Muscle of leg (tissue), 11 donors: ENCODE data around the gene SIGLEC5. TPM values are rescaled to one million over a fixed set of nuclear protein-coding genes. Genes with fewer than 3 reads are reported as not detected.

Experiments
- DNase-seq: peaks from one replicate; pipeline ENCODE4 v3.0.0; 2013
- H3K27ac ChIP-seq: one replicate; pipeline ENCODE4 v1.5.1; 2013; ENCODE audit warnings: mild to moderate bottlenecking, low read length, control low read depth
- H3K27me3 ChIP-seq: one replicate; pipeline ENCODE4 v1.6.1; 2013; ENCODE audit warnings: low read length; ENCODE audit not compliant: control insufficient read depth, insufficient read depth
- H3K36me3 ChIP-seq: one replicate; pipeline ENCODE4 v1.6.1; 2013; ENCODE audit warnings: low read length; ENCODE audit not compliant: control insufficient read depth, insufficient read depth
- H3K4me1 ChIP-seq: one replicate; pipeline ENCODE4 v1.6.1; 2013; ENCODE audit warnings: low read length; ENCODE audit not compliant: control insufficient read depth, insufficient read depth
- H3K4me3 ChIP-seq: one replicate; pipeline ENCODE4 v1.5.1; 2013; ENCODE audit warnings: low read length, control low read depth
- H3K9me3 ChIP-seq: replicated peaks from 2 replicates; pipeline ENCODE4 v1.6.1; 2013; ENCODE audit warnings: low read depth, low read length; ENCODE audit not compliant: control insufficient read depth
- WGBS: methylation state at CpG from one replicate; pipeline ENCODE4 v1.1.5; 2013; ENCODE audit warnings: missing lambda C conversion rate; ENCODE audit not compliant: insufficient coverage; 5-methylcytosine and 5-hydroxymethylcytosine counted together
- polyA plus RNA-seq, 8 donors: library from polyadenylated mRNA; unstranded; fragments of 120-200 nt; gene quantifications; one replicate each; pipeline versions ENCODE4 v1.2.1 to v1.2.3, GENCODE V29; 2013; ENCODE audit warnings: inconsistent platforms in 1 of 8, low replicate concordance in 1 of 8; ENCODE audit not compliant: insufficient read length in 8 of 8, insufficient read depth in 1 of 8
- total RNA-seq: library from RNA; stranded (reverse); fragments of 120-200 nt; gene quantifications from one replicate; pipeline ENCODE4 v1.2.4, GENCODE V29; 2013

Gene SIGLEC5
- total and polyA plus RNA-seq, 9 donors, result 0.13 to 0.75 (median 0.41) TPM

GRCh38 chr19:51600940-51601580 is 29.1 kb downstream of the SIGLEC5 start:
- 6% methylated on average over 59 of the region's 59 CpGs for WGBS
- Histone ChIP-seq H3K36me3 (no peaks in the 10 kb centered on the region), H3K27me3 (peaks cover 26% of the 10 kb centered on the region), H3K27ac (no peak overlapping the region), H3K4me1 (no peaks in the 10 kb centered on the region), H3K4me3 (no peak overlapping the region), H3K9me3 (no peaks in the 10 kb centered on the region)
- DNase-seq, result no peak

- Histone ChIP-seq H3K36me3 (no peaks in the 10 kb centered on the region), H3K9me3 (no peaks in the 10 kb centered on the region), H3K4me1 (peaks cover 9% of the 10 kb centered on the region), H3K27ac (no peak overlapping the region), H3K4me3 (no peak overlapping the region), H3K27me3 (peaks cover 26% of the 10 kb centered on the region)
- DNase-seq, result no peak
- 86% methylated on average over 8 of the region's 10 CpGs for WGBS
These were observed 31.1 kb downstream of the SIGLEC5 start for GRCh38 chr19:51599084-51599483.

GRCh38 chr19:51598159-51598915 is 31.9 kb downstream of the SIGLEC5 start:
- no peak overlapping the region for H3K27ac ChIP-seq
- no peaks in the 10 kb centered on the region for H3K36me3 ChIP-seq
- H3K4me3 ChIP-seq, result no peak overlapping the region
- peaks cover 15% of the 10 kb centered on the region for H3K4me1 ChIP-seq
- WGBS, result 92% methylated on average over 31 of the region's 31 CpGs
- H3K9me3 ChIP-seq, result no peaks in the 10 kb centered on the region
- no peak for DNase-seq
- H3K27me3 ChIP-seq, result peaks cover 26% of the 10 kb centered on the region

GRCh38 chr19:51595190-51596175 is 34.7 kb downstream of the SIGLEC5 start:
- Histone ChIP-seq H3K9me3 (no peaks in the 10 kb centered on the region), H3K4me1 (peaks cover 15% of the 10 kb centered on the region), H3K27me3 (peaks cover 9% of the 10 kb centered on the region), H3K4me3 (no peak overlapping the region), H3K36me3 (no peaks in the 10 kb centered on the region), H3K27ac (no peak overlapping the region)
- DNase-seq, result peak; percentile 11
- WGBS, result 80% methylated on average over 8 of the region's 8 CpGs

DNA sequence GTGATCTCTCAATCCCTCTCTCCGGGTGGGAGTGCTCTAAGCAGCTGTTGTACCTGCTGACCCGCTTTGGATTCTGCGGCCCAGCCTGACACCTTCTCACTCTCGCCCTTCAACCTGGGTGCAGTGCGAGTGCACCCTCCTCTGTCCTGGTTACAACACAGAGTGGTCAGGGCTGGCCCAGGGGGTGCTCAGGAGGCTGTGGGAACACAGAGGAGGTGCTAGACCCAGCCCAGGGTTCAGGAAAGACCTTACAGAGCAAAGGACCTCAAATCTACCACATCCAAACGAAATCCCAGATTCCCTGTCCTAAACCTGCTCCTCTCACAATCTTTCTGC is 35.5 kb downstream of the SIGLEC5 start:
- WGBS, result 35% methylated on average over 4 of the region's 6 CpGs
- DNase-seq, result no peak
- H3K27ac ChIP-seq, result no peak overlapping the region

DNA sequence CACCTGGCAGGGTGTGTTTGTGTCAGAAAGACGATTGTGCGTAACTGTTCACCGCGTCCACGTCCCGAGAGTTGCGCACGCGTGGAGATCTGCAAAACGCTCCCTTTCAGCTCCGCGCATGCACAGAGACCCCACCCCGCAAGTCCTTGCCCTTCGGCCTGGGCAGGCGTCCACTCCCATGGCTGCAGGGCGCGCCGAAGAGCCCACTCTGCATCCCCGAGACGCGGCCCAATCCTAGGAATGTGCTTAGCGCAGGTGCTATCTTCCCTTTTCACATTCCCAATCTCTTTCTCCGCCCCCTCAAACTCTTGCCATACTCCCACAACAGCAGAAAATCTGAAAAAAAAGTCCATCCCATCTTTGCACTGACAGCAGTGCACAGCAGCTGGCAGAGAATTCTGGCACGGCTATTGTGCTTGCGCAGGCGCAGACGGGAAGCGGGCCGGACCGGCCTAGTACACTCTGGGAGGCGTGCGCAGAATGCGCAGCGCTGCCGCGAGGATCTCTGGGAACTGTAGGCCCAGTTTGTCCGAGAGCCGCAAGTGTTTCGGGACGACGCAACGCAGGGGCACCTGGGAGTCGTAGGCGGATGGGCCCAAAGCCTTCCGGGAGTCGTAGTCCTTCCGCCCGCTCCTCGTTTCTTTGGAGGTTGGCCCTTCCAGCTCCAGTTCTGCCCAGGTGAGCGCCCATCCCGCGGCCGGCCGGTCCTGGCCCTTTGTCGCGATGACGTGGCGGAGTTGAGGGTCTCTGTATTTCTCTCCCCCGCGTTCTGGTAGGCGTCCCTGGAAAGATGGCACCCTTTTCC is 36.0 kb downstream of the SIGLEC5 start:
- Histone ChIP-seq H3K4me1 (peaks cover 15% of the 10 kb centered on the region), H3K4me3 (peak overlapping the region; percentile 73), H3K27ac (no peak overlapping the region), H3K9me3 (no peaks in the 10 kb centered on the region), H3K36me3 (no peaks in the 10 kb centered on the region), H3K27me3 (peaks cover 3% of the 10 kb centered on the region)
- under 1% methylated on average over 60 of the region's 61 CpGs for WGBS
- peak; percentile 99 for DNase-seq

More for the DNA sequence above, 35.5 kb downstream of the SIGLEC5 start:
- peaks cover 15% of the 10 kb centered on the region for H3K4me1 ChIP-seq
- peaks cover 7% of the 10 kb centered on the region for H3K27me3 ChIP-seq
- no peaks in the 10 kb centered on the region for H3K36me3 ChIP-seq
- H3K9me3 ChIP-seq, result no peaks in the 10 kb centered on the region
- H3K4me3 ChIP-seq, result peak overlapping the region; percentile 73

DNA sequence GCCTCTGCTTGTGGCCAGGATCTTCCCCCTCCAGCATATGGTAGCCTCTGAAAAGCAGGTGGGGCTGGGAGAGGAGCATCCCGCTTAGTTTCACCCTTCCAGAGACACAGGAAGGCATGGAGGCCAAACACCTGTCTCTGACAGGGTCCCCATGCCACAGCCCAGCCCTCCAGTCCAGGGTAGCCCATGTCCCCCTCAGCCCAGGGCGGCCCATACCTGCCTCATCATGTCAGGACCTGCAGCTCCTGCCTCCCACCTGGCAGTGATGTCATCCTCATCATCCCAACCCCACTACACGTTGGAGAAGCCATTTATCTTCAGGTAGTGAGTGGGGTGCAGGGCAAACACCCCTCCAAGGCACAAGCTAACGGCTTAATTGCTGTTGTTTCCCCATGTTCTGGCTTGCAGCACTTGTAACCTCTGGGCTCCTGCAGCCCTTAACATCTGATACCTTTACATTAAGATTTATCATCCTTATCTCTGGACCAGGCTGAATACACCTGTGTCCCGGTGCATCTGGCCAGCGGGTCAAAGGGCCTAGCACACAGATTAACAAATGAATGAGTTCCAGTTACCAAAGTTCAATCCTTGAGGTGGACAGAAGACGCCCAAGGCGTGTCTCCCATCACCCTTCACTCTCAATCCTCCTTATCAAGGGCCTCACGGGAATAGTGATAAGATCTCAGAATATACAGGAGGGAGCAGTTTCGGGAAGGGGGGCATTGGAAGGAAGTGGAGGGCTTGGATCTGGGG is 36.9 kb downstream of the SIGLEC5 start:
- WGBS, result 46% methylated on average over 3 of the region's 10 CpGs
- no peaks in the 10 kb centered on the region for H3K9me3 ChIP-seq
- peaks cover 15% of the 10 kb centered on the region for H3K4me1 ChIP-seq
- H3K4me3 ChIP-seq, result peak overlapping the region; percentile 73
- no peak for DNase-seq
- H3K36me3 ChIP-seq, result no peaks in the 10 kb centered on the region
- H3K27ac ChIP-seq, result no peak overlapping the region
- no peaks in the 10 kb centered on the region for H3K27me3 ChIP-seq

DNA sequence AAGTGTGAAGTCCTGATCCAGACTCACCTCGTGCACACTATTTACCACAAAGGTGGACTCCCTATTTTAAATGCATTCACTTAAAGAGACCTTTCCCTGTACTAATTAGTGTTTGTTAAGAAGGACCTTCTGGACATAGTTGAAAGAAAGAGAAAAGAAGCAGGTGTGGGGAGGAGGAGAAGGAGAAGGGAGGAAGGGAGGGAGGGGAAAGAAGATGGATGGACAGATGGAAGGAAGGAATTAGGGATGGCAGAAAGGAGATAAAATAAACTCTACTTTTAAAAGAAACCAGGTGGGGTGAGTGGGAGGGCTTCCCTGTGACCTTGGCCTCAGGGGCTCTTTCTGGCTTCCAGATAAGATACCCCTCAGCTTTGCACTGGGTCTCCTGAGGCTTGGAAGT is 37.7 kb downstream of the SIGLEC5 start:
- no peak overlapping the region for H3K4me3 ChIP-seq
- no peaks in the 10 kb centered on the region for H3K27me3 ChIP-seq
- no peak for DNase-seq
- peaks cover 6% of the 10 kb centered on the region for H3K36me3 ChIP-seq
- no peak overlapping the region for H3K27ac ChIP-seq
- peaks cover 15% of the 10 kb centered on the region for H3K4me1 ChIP-seq
- H3K9me3 ChIP-seq, result peaks cover 6% of the 10 kb centered on the region
- no CpG with 5 or more reads among the region's 1 CpG for WGBS

DNA sequence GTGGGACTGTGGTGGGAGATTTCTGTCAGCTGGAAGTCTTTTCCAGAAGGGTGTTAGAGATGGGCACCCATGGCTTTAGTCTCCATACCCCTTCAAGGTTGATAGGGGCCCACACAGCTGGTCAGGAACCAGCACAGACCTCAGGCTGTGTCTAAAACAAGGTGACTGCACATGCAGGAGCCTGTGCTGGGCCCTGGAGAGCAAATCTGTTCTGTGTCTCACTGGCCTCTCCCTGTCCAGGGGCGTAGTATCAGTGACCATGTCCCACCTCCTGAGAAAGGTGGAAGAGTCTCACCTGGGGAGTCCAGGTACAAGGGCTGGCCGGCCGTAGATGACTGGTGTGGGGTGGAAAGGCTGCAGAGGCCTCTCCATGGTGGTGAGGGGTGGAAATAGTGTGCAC is 39.8 kb downstream of the SIGLEC5 start:
- Histone ChIP-seq H3K4me3 (no peak overlapping the region), H3K4me1 (peaks cover 15% of the 10 kb centered on the region), H3K27ac (no peak overlapping the region), H3K9me3 (peaks cover 21% of the 10 kb centered on the region), H3K27me3 (no peaks in the 10 kb centered on the region), H3K36me3 (peaks cover 22% of the 10 kb centered on the region)
- WGBS, result 97% methylated on average over 3 of the region's 3 CpGs
- no peak for DNase-seq
